Measurements from ENCODE around the gene ACTN2. TPM values are rescaled to one million over a fixed set of nuclear protein-coding genes. Genes with fewer than 3 reads are reported as not detected.
A peak's percentile ranks its signal among the peaks of the same experiment; 100 is the strongest.

Gene ACTN2
- total RNA-seq, 1 donor from 2014 or later, result 1.9 TPM

- Mint-ChIP-seq H3K27ac (no peak overlapping the region), H3K4me3 (peak overlapping the region; percentile 52), H3K4me1 (peaks cover 7% of the 10 kb centered on the region), H3K36me3 (no peaks in the 10 kb centered on the region), H3K9me3 (no peaks in the 10 kb centered on the region), H3K27me3 (ENCODE audit: low read depth) (peaks cover 44% of the 10 kb centered on the region)
- no peak for DNase-seq (ENCODE audit: low spot score in 2 of 2, unreplicated experiment in 2 of 2)
- TF ChIP-seq, protein P1, sequence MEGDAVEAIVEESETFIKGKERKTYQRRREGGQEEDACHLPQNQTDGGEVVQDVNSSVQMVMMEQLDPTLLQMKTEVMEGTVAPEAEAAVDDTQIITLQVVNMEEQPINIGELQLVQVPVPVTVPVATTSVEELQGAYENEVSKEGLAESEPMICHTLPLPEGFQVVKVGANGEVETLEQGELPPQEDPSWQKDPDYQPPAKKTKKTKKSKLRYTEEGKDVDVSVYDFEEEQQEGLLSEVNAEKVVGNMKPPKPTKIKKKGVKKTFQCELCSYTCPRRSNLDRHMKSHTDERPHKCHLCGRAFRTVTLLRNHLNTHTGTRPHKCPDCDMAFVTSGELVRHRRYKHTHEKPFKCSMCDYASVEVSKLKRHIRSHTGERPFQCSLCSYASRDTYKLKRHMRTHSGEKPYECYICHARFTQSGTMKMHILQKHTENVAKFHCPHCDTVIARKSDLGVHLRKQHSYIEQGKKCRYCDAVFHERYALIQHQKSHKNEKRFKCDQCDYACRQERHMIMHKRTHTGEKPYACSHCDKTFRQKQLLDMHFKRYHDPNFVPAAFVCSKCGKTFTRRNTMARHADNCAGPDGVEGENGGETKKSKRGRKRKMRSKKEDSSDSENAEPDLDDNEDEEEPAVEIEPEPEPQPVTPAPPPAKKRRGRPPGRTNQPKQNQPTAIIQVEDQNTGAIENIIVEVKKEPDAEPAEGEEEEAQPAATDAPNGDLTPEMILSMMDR (IDR thresholded peaks at IDR 0.05; ENCODE audit: unreplicated experiment), result no peak
Observed at GRCh38 chr1:236686815-236687160, 489 bp downstream of the ACTN2 start.

- Mint-ChIP-seq H3K4me3 (peak overlapping the region; percentile 52), H3K9me3 (no peaks in the 10 kb centered on the region), H3K36me3 (no peaks in the 10 kb centered on the region), H3K4me1 (peaks cover 7% of the 10 kb centered on the region), H3K27me3 (ENCODE audit: low read depth) (peaks cover 49% of the 10 kb centered on the region), H3K27ac (no peak overlapping the region)
- TF ChIP-seq, protein P1 (IDR thresholded peaks at IDR 0.05; ENCODE audit: unreplicated experiment), result no peak
- DNase-seq (ENCODE audit: low spot score in 2 of 2, unreplicated experiment in 2 of 2), result no peak
Observed at GRCh38 chr1:236687273-236687672, 974 bp downstream of the ACTN2 start.

GRCh38 chr1:236688705-236689104, 2.4 kb downstream of the ACTN2 start:
- DNase-seq (ENCODE audit: low spot score in 2 of 2, unreplicated experiment in 2 of 2), result no peak
- Mint-ChIP-seq H3K4me3 (no peak overlapping the region), H3K4me1 (peaks cover 12% of the 10 kb centered on the region), H3K9me3 (no peaks in the 10 kb centered on the region), H3K27ac (no peak overlapping the region), H3K36me3 (no peaks in the 10 kb centered on the region), H3K27me3 (ENCODE audit: low read depth) (peaks cover 52% of the 10 kb centered on the region)
- TF ChIP-seq, protein P1 (IDR thresholded peaks at IDR 0.05; ENCODE audit: unreplicated experiment), result no peak

DNA sequence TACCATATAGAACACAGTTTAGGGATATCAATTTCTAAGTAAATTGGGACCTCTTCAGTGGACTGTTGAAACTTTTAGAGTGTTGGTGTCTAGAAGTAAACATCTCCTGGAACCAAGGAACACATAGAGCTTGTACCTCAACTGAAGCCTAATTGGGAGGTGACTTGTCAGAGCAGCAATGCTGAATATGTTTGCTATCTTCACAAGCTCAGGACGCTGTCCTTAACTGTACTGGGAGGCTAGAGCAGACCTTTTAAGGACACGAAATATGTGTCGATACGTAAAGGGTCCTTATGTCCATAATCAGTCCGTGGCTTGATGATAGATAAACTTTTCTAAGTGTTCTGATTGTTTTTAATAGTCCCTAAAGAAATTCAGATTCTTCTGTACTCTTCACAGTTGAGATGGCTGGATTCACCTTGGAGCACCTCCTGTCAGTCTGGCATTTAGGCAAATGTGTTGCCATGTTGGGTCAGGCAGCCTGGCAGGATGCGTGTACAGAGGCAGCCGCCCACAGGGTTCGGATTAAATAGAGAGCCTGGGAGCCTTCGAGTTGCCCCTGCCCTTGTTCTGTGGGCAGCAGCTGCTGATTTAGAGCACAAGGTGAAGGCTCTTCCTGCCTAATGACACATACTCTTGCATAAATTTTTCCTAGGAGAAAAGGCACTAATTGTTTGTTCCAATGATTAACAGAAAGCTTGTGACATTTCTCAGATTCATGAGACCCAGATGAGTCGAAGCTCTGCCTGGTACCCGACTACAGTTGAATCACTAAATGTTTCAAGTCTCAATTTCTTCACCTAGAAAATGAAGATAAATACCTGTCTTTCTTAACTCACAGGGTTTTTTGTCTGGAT, 3.6 kb downstream of the ACTN2 start:
- Mint-ChIP-seq H3K36me3 (no peaks in the 10 kb centered on the region), H3K9me3 (no peaks in the 10 kb centered on the region), H3K4me3 (no peak overlapping the region), H3K27ac (no peak overlapping the region), H3K4me1 (peaks cover 14% of the 10 kb centered on the region), H3K27me3 (ENCODE audit: low read depth) (peaks cover 54% of the 10 kb centered on the region)
- TF ChIP-seq, protein P1 (IDR thresholded peaks at IDR 0.05; ENCODE audit: unreplicated experiment), result no peak
- DNase-seq (ENCODE audit: low spot score in 2 of 2, unreplicated experiment in 2 of 2), result no peak

DNA sequence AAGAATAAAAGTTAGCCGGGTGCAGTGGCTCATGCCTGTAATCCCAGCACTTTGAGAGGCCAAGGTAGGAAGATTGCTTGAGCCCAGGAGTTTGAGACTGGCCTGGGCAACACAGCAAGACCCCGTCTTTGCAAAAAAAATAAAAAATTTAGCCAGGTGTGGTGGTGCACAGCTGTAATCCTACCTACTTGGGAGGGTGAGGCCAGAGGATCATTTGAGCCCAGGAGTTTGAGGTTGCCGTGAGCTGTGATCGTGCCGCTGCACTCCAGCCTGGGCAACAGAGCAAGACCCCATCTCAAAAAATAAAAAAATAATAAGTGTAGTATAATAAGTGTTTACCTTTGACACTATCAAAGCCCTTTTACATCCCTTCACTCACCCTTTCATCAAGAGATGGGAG, 5.0 kb downstream of the ACTN2 start:
- Mint-ChIP-seq H3K4me1 (peaks cover 14% of the 10 kb centered on the region), H3K27me3 (ENCODE audit: low read depth) (peaks cover 48% of the 10 kb centered on the region), H3K27ac (no peak overlapping the region), H3K4me3 (no peak overlapping the region), H3K36me3 (no peaks in the 10 kb centered on the region), H3K9me3 (no peaks in the 10 kb centered on the region)
- DNase-seq (ENCODE audit: low spot score in 2 of 2, unreplicated experiment in 2 of 2), result no peak
- TF ChIP-seq, protein P1 (IDR thresholded peaks at IDR 0.05; ENCODE audit: unreplicated experiment), result no peak

All from mesothelial cell of epicardium (in vitro differentiated cells).